ENCODE data around the gene ACD. TPM values are rescaled to one million over a fixed set of nuclear protein-coding genes. Genes with fewer than 3 reads are reported as not detected.

ACD gene
- total RNA-seq, 1 donor from 2014 or later = 7.1 TPM

DNA sequence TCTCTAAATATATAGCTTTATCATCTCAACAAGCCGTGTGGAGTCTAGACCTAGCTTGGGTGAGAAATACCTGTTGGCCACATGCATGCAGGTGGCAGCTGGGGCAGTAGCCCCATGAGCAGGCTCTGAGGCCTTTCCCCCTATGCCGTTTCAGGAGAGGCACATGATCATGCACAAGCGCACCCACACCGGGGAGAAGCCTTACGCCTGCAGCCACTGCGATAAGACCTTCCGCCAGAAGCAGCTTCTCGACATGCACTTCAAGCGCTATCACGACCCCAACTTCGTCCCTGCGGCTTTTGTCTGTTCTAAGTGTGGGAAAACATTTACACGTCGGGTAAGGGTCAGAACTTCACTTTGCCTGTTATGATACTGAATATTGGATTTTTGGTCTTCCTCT is 31.8 kb downstream of the ACD start:
- no peak overlapping the region for H3K4me3 ChIP-seq
- no peak for DNase-seq
- H3K4me1 ChIP-seq = peaks cover 11% of the 10 kb centered on the region
- TF ChIP-seq, protein P1, sequence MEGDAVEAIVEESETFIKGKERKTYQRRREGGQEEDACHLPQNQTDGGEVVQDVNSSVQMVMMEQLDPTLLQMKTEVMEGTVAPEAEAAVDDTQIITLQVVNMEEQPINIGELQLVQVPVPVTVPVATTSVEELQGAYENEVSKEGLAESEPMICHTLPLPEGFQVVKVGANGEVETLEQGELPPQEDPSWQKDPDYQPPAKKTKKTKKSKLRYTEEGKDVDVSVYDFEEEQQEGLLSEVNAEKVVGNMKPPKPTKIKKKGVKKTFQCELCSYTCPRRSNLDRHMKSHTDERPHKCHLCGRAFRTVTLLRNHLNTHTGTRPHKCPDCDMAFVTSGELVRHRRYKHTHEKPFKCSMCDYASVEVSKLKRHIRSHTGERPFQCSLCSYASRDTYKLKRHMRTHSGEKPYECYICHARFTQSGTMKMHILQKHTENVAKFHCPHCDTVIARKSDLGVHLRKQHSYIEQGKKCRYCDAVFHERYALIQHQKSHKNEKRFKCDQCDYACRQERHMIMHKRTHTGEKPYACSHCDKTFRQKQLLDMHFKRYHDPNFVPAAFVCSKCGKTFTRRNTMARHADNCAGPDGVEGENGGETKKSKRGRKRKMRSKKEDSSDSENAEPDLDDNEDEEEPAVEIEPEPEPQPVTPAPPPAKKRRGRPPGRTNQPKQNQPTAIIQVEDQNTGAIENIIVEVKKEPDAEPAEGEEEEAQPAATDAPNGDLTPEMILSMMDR (IDR thresholded peaks at IDR 0.05; ENCODE audit: borderline replicate concordance) = no peak
- intact Hi-C loops (cut with micrococcal nuclease) = no loop called here
- no peak overlapping the region for H3K27ac ChIP-seq (replicated peaks)
- H3K27me3 ChIP-seq (ENCODE audit: low read depth) = no peaks in the 10 kb centered on the region
- H3K9me3 ChIP-seq (replicated peaks) = no peaks in the 10 kb centered on the region
- H3K36me3 ChIP-seq = peaks cover 92% of the 10 kb centered on the region

DNA sequence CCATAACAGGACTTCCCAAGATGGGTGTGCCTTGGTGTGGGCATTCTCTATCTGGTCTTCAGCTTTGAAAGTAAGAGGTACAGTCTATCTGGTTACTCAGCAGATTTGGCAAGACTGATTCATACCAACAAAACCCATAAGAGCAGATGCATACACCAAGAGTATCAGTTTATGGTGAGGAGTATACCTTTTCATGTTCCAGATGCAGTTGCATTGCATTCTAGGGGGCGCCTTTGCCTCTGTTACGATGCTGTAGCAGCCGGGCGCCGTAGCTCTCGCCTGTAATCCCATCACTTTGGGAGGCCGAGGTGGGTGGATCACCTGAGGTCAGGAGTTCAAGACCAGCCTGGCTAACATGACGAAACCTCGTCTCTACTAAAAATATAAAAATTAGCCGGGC is 46.3 kb downstream of the ACD start:
- no peaks in the 10 kb centered on the region for H3K27me3 ChIP-seq (ENCODE audit: low read depth)
- TF ChIP-seq, protein P1 (IDR thresholded peaks at IDR 0.05; ENCODE audit: borderline replicate concordance) = no peak
- H3K36me3 ChIP-seq = peaks cover 81% of the 10 kb centered on the region
- H3K4me3 ChIP-seq = no peak overlapping the region
- no peaks in the 10 kb centered on the region for H3K4me1 ChIP-seq
- intact Hi-C loops (cut with micrococcal nuclease) = no loop called here
- no peak for DNase-seq
- H3K9me3 ChIP-seq (replicated peaks) = no peaks in the 10 kb centered on the region
- no peak overlapping the region for H3K27ac ChIP-seq (replicated peaks)

DNA sequence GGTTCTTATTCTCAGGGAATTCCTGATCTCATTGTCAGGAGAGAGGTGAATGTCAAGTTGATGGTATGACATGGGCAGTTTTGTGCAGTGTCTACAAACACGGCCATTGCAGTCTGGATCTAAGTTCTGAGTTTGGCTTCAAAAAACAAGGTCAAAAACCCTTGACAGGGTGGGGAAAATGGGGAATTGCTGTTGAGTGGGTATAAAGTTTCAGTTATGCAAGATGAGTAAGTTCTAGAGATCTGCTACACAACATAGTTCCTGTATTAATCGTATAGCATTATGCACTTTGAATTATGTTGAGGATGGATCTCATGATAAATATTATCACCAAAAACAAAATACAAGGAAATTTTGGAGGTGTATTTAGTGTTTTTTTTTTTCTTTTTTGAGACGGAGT is 51.7 kb downstream of the ACD start:
- TF ChIP-seq, protein P1 (IDR thresholded peaks at IDR 0.05; ENCODE audit: borderline replicate concordance) = no peak
- Histone ChIP-seq H3K36me3 (peaks cover 29% of the 10 kb centered on the region), H3K4me1 (no peaks in the 10 kb centered on the region), H3K9me3 (replicated peaks) (no peaks in the 10 kb centered on the region), H3K4me3 (no peak overlapping the region), H3K27ac (replicated peaks) (no peak overlapping the region), H3K27me3 (ENCODE audit: low read depth) (no peaks in the 10 kb centered on the region)
- intact Hi-C loops (cut with micrococcal nuclease) = no loop called here
- no peak for DNase-seq

Other genes starting within 250 kb of the ACD start
- 2.9 TPM for gene ZDHHC1, start 243.8 kb downstream of the ACD start, total RNA-seq
- 0.99 TPM for gene HSD11B2, start 229.1 kb downstream of the ACD start, total RNA-seq
- 65.8 TPM for gene ATP6V0D1, start 179.1 kb downstream of the ACD start, total RNA-seq
- gene AGRP, start 176.7 kb downstream of the ACD start, total RNA-seq = not detected
- gene RIPOR1, start 131.4 kb downstream of the ACD start, total RNA-seq = 79.7 TPM
- gene CTCF, start 97.7 kb downstream of the ACD start, total RNA-seq = 26.1 TPM
- gene CARMIL2, start 15.1 kb downstream of the ACD start, total RNA-seq = 0.58 TPM
- gene PARD6A, start 700 bp upstream of the ACD start, total RNA-seq = 3.4 TPM
- gene ENKD1, start 6.5 kb upstream of the ACD start, total RNA-seq = 9.6 TPM
- gene C16orf86, start 6.6 kb upstream of the ACD start, total RNA-seq = 2.9 TPM
- gene GFOD2, start 59.1 kb upstream of the ACD start, total RNA-seq = 11.1 TPM
- 14.7 TPM for gene RANBP10, start 146.3 kb upstream of the ACD start, total RNA-seq
- gene TSNAXIP1, start 146.6 kb upstream of the ACD start, total RNA-seq = 0.49 TPM
- gene THAP11, start 182.1 kb upstream of the ACD start, total RNA-seq = 31.4 TPM
- gene NUTF2, start 186.7 kb upstream of the ACD start, total RNA-seq = 73.6 TPM
- 20.2 TPM for gene CENPT, start 187.4 kb upstream of the ACD start, total RNA-seq
- gene EDC4, start 212.8 kb upstream of the ACD start, total RNA-seq = 33.2 TPM
- gene NRN1L, start 224.6 kb upstream of the ACD start, total RNA-seq = 0.49 TPM
- 19.5 TPM for gene PSKH1, start 233.0 kb upstream of the ACD start, total RNA-seq